GM12891 (cell line): ENCODE measurements around the gene METAP1D.

Source experiments
- DNase-seq: peaks from one replicate; pipeline ENCODE4 v3.0.0; 2011; ENCODE audit warnings: low spot score; ENCODE audit not compliant: insufficient read length
- FAIRE-seq: peaks from 2 replicates; lab custom pipeline; 2011; peaks lifted over from hg19 to GRCh38; lab: Jason Lieb, UNC
- PAX5 ChIP-seq: IDR thresholded peaks from 2 replicates; pipeline ENCODE4 v1.6.1; 2011; ENCODE audit warnings: low read length, moderate library complexity, mild to moderate bottlenecking; ENCODE audit not compliant: insufficient read depth, severe bottlenecking
- POLR2A ChIP-seq: IDR thresholded peaks from 2 replicates; pipeline ENCODE4 v1.6.1; 2011; ENCODE audit warnings: low read depth, low read length, control low read depth
- POLR2AphosphoS5 ChIP-seq: IDR thresholded peaks from 2 replicates; pipeline ENCODE4 v1.6.1; 2011; ENCODE audit warnings: low read depth, low read length, control low read depth
- POU2F2 ChIP-seq: IDR thresholded peaks from 2 replicates; pipeline ENCODE4 v1.6.1; 2011; ENCODE audit warnings: low read depth, mild to moderate bottlenecking, control low read depth, low read length, moderate library complexity
- SPI1 ChIP-seq: IDR thresholded peaks from 2 replicates; pipeline ENCODE4 v1.6.1; 2011; ENCODE audit warnings: low read depth, low read length, control low read depth
- TAF1 ChIP-seq: IDR thresholded peaks from 2 replicates; pipeline ENCODE4 v1.6.1; 2011; ENCODE audit warnings: low read depth, low read length, control low read depth

METAP1D gene

DNA sequence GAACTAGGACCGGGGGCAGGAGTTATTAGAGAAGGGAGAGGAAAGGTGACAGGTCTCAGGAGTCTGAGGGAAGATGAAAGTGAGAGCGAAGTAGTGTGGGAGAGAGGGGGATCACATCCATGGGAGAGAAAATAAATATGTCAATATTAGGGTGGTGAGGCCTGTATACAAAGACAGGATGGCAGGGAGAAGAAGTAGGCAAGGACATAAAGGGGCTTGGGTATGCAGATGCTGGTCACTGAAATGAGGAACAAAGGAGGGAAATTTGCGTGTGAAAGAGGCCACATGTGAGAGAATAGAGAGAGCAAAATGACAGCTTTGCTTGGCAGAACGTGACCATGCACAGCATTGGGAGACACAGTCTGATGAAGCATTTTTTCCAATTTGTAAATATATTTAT lies 13.6 kb downstream of the METAP1D start:
- DNase-seq (no peak), FAIRE-seq (peak; percentile 20)
- 0 out of 2 replicates have a peak, but pooled peaks have one; percentile 3 for TF ChIP-seq SPI1
- TF ChIP-seq POU2F2: 0 out of 2 replicates have a peak, but pooled peaks have one; percentile 72
- no peak for TF ChIP-seq TAF1

- DNase-seq (no peak), FAIRE-seq (peak; percentile 48)
- no peak for TF ChIP-seq POLR2A
- TF ChIP-seq POU2F2: no peak
- no peak for TF ChIP-seq TAF1
- no peak for TF ChIP-seq POLR2AphosphoS5
- TF ChIP-seq SPI1: no peak
- no peak for TF ChIP-seq PAX5
These were observed 21.6 kb downstream of the METAP1D start for GRCh38 chr2:172021074-172021931.

GRCh38 chr2:172021955-172022354 lies 22.2 kb downstream of the METAP1D start:
- TF ChIP-seq SPI1 (no peak), TAF1 (no peak), POLR2AphosphoS5 (no peak), POU2F2 (no peak), POLR2A (no peak), PAX5 (no peak)
- FAIRE-seq (no peak), DNase-seq (no peak)

- FAIRE-seq (peak; percentile 5), DNase-seq (no peak)
- TF ChIP-seq POLR2AphosphoS5: no peak
- no peak for TF ChIP-seq TAF1
- TF ChIP-seq POU2F2: no peak
- no peak for TF ChIP-seq SPI1
- TF ChIP-seq PAX5: no peak
- TF ChIP-seq POLR2A: no peak
These were observed 31.8 kb downstream of the METAP1D start for GRCh38 chr2:172031536-172031935.

- no peak for DNase-seq
- no peak for FAIRE-seq
- TF ChIP-seq TAF1 (no peak), POU2F2 (no peak), SPI1 (no peak), PAX5 (no peak), POLR2AphosphoS5 (no peak), POLR2A (no peak)
These were observed 38.4 kb downstream of the METAP1D start for GRCh38 chr2:172038121-172038520.

DNA sequence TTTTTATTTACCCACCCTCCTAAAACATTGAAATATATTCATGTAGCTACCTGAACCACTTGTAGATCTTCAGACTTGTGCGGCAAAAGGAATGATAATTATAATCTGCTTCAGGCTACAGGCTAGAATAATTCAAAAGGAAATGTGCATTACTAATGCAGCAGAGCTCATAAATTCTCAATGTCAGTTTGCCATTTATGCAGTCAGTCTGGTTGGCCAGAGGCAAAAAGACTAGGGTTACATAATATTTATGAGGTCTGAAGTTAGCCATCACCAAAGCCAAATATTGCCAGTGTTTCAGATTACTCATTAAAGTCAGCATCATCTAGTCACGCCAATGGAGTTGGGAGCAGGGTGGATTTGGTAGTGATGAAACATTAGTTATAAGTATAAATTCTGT lies 38.9 kb downstream of the METAP1D start:
- no peak for TF ChIP-seq POLR2A
- no peak for TF ChIP-seq POLR2AphosphoS5
- TF ChIP-seq POU2F2: no peak
- TF ChIP-seq PAX5: no peak
- DNase-seq (no peak), FAIRE-seq (no peak)

DNA sequence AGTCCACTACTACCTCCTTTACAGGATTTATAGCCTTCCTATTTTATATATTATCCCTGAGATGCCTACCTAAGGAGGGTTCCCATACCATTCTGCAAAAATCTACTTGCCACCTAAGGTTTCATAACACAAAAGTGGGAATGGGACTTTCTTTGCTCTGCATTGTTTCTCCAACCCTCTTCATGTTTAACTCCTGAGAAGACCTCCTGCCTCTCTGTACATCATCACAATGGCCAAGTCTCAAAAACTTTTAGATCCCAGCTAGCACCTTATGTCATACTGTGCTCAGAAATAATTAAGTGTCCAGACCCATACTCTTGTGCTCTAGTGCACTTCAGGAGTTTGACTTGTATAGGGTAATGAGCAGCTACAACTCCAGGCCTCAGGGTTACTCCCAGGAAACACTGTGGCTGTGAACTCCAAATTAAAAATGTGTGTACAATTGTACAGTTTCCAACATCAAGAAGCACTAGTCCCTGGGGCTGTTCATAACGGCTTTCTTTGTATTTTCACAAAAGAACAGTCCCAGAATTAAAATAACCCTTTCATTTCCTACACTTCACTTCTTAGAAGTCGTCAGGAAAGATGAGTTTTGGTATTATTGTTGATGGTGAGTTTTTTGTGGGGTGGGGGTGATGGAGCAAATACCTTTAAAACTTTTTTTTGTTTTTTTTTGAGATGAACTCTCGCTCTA lies 39.4 kb downstream of the METAP1D start:
- no peak for DNase-seq
- FAIRE-seq: no peak
- TF ChIP-seq POLR2A (no peak), TAF1 (no peak), POLR2AphosphoS5 (no peak), SPI1 (no peak), POU2F2 (no peak), PAX5 (no peak)

DNA sequence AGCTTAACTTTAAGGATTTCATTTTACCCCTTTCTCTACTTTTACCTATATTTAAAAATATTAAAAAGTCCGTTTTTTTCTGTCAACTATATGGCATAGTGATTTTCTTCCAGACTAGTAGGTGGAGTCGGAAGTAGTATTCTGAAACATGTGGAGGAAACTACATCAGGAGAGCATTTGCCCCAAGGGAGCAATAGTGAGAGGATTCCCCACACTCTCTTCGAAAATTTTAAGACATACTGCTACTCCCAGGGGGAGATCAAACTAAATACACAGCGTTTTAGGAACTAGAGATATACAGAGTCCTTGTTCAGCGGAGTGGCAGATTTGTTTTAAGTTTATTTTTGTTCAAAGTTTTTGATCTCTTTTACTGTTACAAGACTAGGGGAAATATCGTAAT lies 40.6 kb downstream of the METAP1D start:
- TF ChIP-seq SPI1: no peak
- no peak for TF ChIP-seq PAX5
- TF ChIP-seq POU2F2: no peak
- TF ChIP-seq POLR2A: no peak
- TF ChIP-seq POLR2AphosphoS5: no peak
- no peak for TF ChIP-seq TAF1
- no peak for DNase-seq
- no peak for FAIRE-seq

GRCh38 chr2:172046080-172046678 lies 46.4 kb downstream of the METAP1D start:
- no peak for FAIRE-seq

More at GRCh38 chr2:172046080-172046678, 46.4 kb downstream of the METAP1D start:
- TF ChIP-seq POLR2AphosphoS5 (no peak), TAF1 (no peak), POU2F2 (no peak), POLR2A (no peak), SPI1 (no peak), PAX5 (no peak)
- DNase-seq: no peak
